Stimulated activated naive B cell treated with anti-CD40 and anti-IgM and Interleukin-4, amounts not matched to agents 10 μg/mL and 1 μg/mL and 100 μg/mL, for 72 hours (primary cell): ENCODE results near the gene ADORA1.

Experiments used
- ATAC-seq, 2 donors: fragments of 150-1000 bp; cut with Tn5 transposase; replicated peaks; 2 replicates each; pipeline ENCODE4 v1.10.0; 2021; ENCODE audit warnings: moderate library complexity in 1 of 2
- DNase-seq: peaks from one replicate; pipeline ENCODE4 v3.0.0; 2021
- H3K27ac Mint-ChIP-seq: one replicate; pipeline ENCODE4 v1.8.0; 2022; ENCODE audit warnings: mild to moderate bottlenecking, mixed read lengths
- H3K27me3 Mint-ChIP-seq, 2 donors: one replicate each; pipeline ENCODE4 v1.8.0; 2022; ENCODE audit warnings: mixed read lengths in 2 of 2
- H3K36me3 Mint-ChIP-seq, 2 donors: one replicate each; pipeline ENCODE4 v1.8.0; 2022; ENCODE audit warnings: mixed read lengths in 2 of 2, mild to moderate bottlenecking in 1 of 2
- H3K4me1 Mint-ChIP-seq, 2 donors: one replicate each; pipeline ENCODE4 v1.8.0; 2022; ENCODE audit warnings: mixed read lengths in 2 of 2, mild to moderate bottlenecking in 1 of 2
- H3K4me3 Mint-ChIP-seq, 2 donors: one replicate each; pipeline ENCODE4 v1.8.0; 2022; ENCODE audit warnings: mild to moderate bottlenecking in 2 of 2, mixed read lengths in 2 of 2, moderate library complexity in 1 of 2
- H3K9me3 Mint-ChIP-seq, 2 donors: one replicate each; pipeline ENCODE4 v1.8.0; 2022; ENCODE audit warnings: mixed read lengths in 2 of 2, mild to moderate bottlenecking in 1 of 2

ADORA1 gene

DNA sequence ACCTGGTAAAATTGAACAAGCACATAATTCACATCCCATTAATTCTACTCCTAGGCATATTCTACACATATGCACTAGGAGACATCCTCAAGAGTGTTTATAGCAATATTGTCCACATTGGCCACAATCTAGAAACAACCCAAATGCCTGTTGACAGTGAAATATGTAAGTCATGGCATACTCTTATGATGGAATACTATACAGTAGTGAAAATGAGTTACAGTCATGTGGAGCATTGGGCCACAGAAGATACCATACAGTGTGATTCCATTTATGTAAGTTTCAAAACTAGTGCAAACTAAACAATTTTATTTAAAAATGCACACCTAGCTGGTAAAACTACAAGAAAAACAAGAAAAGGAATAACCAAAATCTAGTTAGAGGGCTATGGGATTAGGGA, 82.8 kb downstream of the ADORA1 start:
- no peaks in the 10 kb centered on the region for H3K9me3 Mint-ChIP-seq
- H3K27ac Mint-ChIP-seq, result no peak overlapping the region
- no peak for ATAC-seq
- peaks cover 0 to 4% of the 10 kb centered on the region in 2 donors for H3K27me3 Mint-ChIP-seq
- no peaks in the 10 kb centered on the region for H3K4me1 Mint-ChIP-seq
- no peak for DNase-seq
- H3K36me3 Mint-ChIP-seq, result no peaks in the 10 kb centered on the region
- no peak overlapping the region for H3K4me3 Mint-ChIP-seq

DNA sequence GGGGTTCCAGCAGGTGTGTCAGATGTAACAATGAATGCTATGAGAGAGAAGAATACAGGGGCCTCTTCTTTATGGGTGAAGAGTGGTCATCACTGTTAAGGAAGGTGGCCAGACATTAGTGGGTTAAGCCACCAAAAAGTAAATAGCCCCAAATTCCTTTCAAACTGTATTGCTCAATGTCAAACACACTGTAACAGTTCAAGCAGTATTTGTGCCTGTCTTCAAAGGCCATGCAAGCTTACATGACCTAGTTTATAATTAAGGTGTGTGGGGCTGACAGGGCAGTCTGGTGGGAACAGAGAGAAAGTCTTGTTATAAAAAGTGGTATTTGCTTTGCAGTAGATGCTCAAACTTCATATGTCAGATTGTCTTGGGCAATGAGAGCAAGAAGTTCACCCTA, 83.5 kb downstream of the ADORA1 start:
- ATAC-seq (no peak), DNase-seq (no peak)
- no peaks in the 10 kb centered on the region for H3K9me3 Mint-ChIP-seq
- H3K27ac Mint-ChIP-seq, result no peak overlapping the region
- H3K4me3 Mint-ChIP-seq, result no peak overlapping the region
- H3K36me3 Mint-ChIP-seq, result no peaks in the 10 kb centered on the region
- H3K27me3 Mint-ChIP-seq, result peaks cover under 1 to 5% of the 10 kb centered on the region in 2 donors
- H3K4me1 Mint-ChIP-seq, result peaks cover 0 to under 1% of the 10 kb centered on the region in 2 donors

DNA sequence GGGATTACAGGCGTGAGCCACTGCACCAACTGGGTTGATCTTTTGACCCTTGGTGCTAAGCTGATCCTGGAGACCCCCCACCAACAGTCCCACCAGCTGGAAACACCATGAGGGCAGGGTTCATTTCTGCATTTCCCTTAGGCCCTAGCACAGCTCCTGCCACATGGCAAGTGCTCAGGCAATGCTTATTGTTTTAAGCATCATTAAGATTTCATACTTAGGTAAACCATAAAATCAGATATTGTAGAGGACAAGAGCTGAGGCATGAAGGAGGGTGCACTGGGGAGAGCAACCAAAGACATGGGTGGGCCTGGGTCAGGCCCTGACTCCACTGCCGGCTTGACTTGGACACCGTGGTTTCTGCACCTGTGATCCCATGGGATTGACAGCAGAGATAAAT, 84.3 kb downstream of the ADORA1 start:
- peaks cover 5 to 6% of the 10 kb centered on the region in 2 donors for H3K4me1 Mint-ChIP-seq
- DNase-seq, result no peak
- no peak for ATAC-seq
- peaks cover 9 to 13% of the 10 kb centered on the region in 2 donors for H3K27me3 Mint-ChIP-seq
- H3K4me3 Mint-ChIP-seq, result no peak overlapping the region
- no peak overlapping the region for H3K27ac Mint-ChIP-seq
- H3K36me3 Mint-ChIP-seq, result no peaks in the 10 kb centered on the region
- H3K9me3 Mint-ChIP-seq, result no peaks in the 10 kb centered on the region

DNA sequence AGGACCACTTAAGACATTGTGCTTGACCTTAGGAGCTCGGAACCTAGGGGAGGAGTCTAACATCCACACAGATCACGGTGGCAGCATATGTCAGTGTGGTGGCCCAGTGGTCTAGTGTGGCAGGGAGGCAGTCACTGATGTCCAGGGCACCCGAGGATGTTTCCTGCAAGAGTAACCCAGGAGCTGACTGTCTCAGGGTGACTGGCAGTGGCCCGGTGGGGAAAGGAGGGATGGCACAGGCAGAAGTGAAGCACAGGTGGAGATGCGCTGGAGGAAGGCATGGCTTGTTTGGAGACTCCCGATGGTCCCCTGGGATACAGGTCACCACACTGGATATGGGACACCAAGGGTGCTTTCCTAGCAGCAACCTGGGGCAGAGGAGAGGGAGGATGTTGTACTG, 85.6 kb downstream of the ADORA1 start:
- no peak for DNase-seq
- H3K27ac Mint-ChIP-seq, result no peak overlapping the region
- H3K9me3 Mint-ChIP-seq, result no peaks in the 10 kb centered on the region
- ATAC-seq, result no peak
- peaks cover 5 to 6% of the 10 kb centered on the region in 2 donors for H3K4me1 Mint-ChIP-seq
- H3K4me3 Mint-ChIP-seq, result no peak overlapping the region
- H3K27me3 Mint-ChIP-seq, result peaks cover 19 to 25% of the 10 kb centered on the region in 2 donors
- no peaks in the 10 kb centered on the region for H3K36me3 Mint-ChIP-seq

DNA sequence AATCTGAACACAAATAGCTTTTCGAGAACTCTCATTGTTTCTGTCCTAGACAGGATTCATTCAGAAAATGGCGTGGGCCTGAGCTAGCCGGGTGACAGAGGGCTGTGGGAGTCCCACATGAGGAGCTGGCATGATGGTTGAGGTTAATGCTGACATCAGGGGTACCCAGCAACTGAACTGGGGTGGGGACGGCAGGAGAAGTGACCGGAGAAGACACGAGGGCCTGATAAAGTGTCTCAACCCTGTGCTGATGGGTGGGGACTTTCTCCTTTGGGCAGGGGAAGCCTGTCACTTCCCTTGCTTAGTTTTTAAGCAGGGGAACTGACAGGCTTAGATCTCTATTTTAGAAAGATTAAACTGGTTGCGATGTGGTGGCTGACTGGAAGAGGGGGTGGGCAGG, 87.3 kb downstream of the ADORA1 start:
- no peak for DNase-seq
- Mint-ChIP-seq H3K4me3 (no peak overlapping the region), H3K9me3 (no peaks in the 10 kb centered on the region), H3K36me3 (no peaks in the 10 kb centered on the region), H3K27ac (no peak overlapping the region), H3K27me3 (peaks cover 25 to 31% of the 10 kb centered on the region in 2 donors), H3K4me1 (peaks cover 5 to 6% of the 10 kb centered on the region in 2 donors)
- no peak for ATAC-seq

DNA sequence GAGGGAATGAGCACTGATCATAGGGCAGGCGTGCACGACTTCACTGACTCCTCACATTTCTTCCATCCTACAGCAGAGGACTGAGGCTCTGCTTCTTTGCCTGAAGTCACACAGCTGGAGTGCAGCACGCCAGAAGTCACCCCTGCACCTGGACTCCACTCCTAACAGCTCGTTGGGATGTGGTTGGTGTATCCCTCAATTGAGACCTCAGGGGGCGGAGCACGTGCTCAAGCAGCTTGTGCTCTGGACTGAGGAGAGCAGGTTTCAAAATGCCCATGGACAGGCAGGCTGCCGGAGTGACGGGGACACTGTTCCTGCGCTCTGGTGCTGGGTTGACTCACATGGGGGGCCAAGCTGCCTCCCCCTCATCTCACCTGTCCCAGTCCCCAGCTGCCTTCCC, 88.0 kb downstream of the ADORA1 start:
- Mint-ChIP-seq H3K4me1 (peaks cover 5 to 6% of the 10 kb centered on the region in 2 donors), H3K9me3 (no peaks in the 10 kb centered on the region), H3K4me3 (no peak overlapping the region), H3K27ac (no peak overlapping the region), H3K36me3 (no peaks in the 10 kb centered on the region), H3K27me3 (peaks cover 25 to 31% of the 10 kb centered on the region in 2 donors)
- DNase-seq (no peak), ATAC-seq (no peak)

DNA sequence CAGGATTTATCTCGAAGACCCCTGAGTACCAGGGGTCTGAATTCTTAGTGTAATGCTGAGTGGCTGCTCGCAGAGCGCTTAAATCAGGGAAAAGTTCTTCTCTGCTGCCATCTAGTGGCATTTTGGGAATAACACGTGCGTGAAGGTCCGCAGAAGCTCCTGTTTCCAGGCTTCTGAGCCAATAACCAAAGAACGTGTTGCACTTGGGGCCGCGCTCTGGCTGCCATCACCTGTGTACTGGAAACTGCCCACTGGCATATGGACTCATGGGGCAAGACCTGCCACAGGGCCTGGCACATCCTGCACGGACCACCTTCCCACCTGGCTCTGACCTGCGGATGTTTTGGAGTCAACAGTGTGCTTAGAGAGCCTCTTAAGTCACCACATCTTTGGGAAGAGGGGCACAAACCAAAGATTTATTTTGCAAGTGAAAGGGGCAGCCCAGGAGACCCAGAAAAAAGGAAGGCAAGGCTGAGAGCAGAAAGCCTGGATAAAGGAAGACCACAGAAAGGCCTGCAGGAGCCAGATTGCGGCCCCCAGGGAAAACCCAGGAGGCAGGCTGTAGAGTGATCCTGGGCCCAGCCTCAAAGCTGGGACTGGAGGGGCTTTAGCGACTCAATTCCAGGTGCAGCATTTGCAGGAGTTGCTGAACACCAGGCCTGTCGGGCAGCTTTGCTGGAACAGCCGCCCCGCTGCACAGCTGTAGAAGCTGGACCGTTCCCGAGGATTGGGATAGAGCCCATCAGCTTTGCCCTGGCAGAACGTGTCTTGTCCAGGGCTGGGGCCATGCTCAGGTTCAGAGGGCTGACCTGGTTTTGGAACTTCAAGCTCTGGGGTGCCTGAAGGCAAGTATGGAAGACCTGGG, 89.0 kb downstream of the ADORA1 start:
- H3K4me1 Mint-ChIP-seq, result peaks cover 5 to 6% of the 10 kb centered on the region in 2 donors
- H3K9me3 Mint-ChIP-seq, result no peaks in the 10 kb centered on the region
- H3K4me3 Mint-ChIP-seq, result no peak overlapping the region
- DNase-seq (peak; percentile 49), ATAC-seq (peak; percentile 82 to 86)
- no peaks in the 10 kb centered on the region for H3K36me3 Mint-ChIP-seq
- no peak overlapping the region for H3K27ac Mint-ChIP-seq
- peaks cover 25 to 31% of the 10 kb centered on the region in 2 donors for H3K27me3 Mint-ChIP-seq
